Measurements from ENCODE around the gene ASCL3. TPM values are rescaled to one million over a fixed set of nuclear protein-coding genes. Genes with fewer than 3 reads are reported as not detected.

The ASCL3 gene
- total and polyA plus RNA-seq, 4 donors = not detected

GRCh38 chr11:8926236-8926635, 16.6 kb downstream of the ASCL3 start:
- no peak for DNase-seq
- Histone ChIP-seq H3K36me3 (ENCODE audit: control insufficient read depth in 1 of 2, insufficient read depth in 2 of 2, low read length in 1 of 2) (peaks cover 0 to 5% of the 10 kb centered on the region in 2 donors), H3K4me1 (ENCODE audit: control insufficient read depth in 1 of 2, insufficient read depth in 2 of 2, low read length in 2 of 2) (no peaks in the 10 kb centered on the region), H3K27ac (ENCODE audit: low read depth in 1 of 2, low read length in 2 of 2) (no peak overlapping the region), H3K4me3 (ENCODE audit: low read length in 2 of 2) (no peak overlapping the region), H3K9me3 (ENCODE audit: control insufficient read depth, low read length) (no peaks in the 10 kb centered on the region), H3K27me3 (ENCODE audit: control insufficient read depth in 1 of 2, insufficient read depth in 2 of 2, low read length in 1 of 2) (no peaks in the 10 kb centered on the region)
- ATAC-seq (ENCODE audit: low FRiP score) = no peak
- 91 to 94% methylated on average over 5 of the region's 5 CpGs for WGBS, 2 donors
- intact Hi-C loops (cut with DNase I) = no loop called here

GRCh38 chr11:8925711-8926110, 17.1 kb downstream of the ASCL3 start:
- no peak for ATAC-seq (ENCODE audit: low FRiP score)
- DNase-seq = no peak
- WGBS, 2 donors = 87 to 88% methylated on average over 5 of the region's 5 CpGs
- H3K36me3 ChIP-seq (ENCODE audit: control insufficient read depth in 1 of 2, insufficient read depth in 2 of 2, low read length in 1 of 2) = peaks cover 0 to 5% of the 10 kb centered on the region in 2 donors
- intact Hi-C loops (cut with DNase I) = no loop called here
- H3K27me3 ChIP-seq (ENCODE audit: control insufficient read depth in 1 of 2, insufficient read depth in 2 of 2, low read length in 1 of 2) = no peaks in the 10 kb centered on the region
- H3K27ac ChIP-seq (ENCODE audit: low read depth in 1 of 2, low read length in 2 of 2) = no peak overlapping the region
- H3K4me1 ChIP-seq (ENCODE audit: control insufficient read depth in 1 of 2, insufficient read depth in 2 of 2, low read length in 2 of 2) = no peaks in the 10 kb centered on the region
- H3K9me3 ChIP-seq (ENCODE audit: control insufficient read depth, low read length) = no peaks in the 10 kb centered on the region
- H3K4me3 ChIP-seq (ENCODE audit: low read length in 2 of 2) = no peak overlapping the region

GRCh38 chr11:8922691-8923090, 20.1 kb downstream of the ASCL3 start:
- H3K9me3 ChIP-seq (ENCODE audit: control insufficient read depth, low read length) = no peaks in the 10 kb centered on the region
- H3K27ac ChIP-seq (ENCODE audit: low read depth in 1 of 2, low read length in 2 of 2) = no peak overlapping the region
- peaks cover 0 to 7% of the 10 kb centered on the region in 2 donors for H3K36me3 ChIP-seq (ENCODE audit: control insufficient read depth in 1 of 2, insufficient read depth in 2 of 2, low read length in 1 of 2)
- 78 to 85% methylated on average over 5 of the region's 5 CpGs for WGBS, 2 donors
- DNase-seq (no peak), ATAC-seq (ENCODE audit: low FRiP score) (no peak)
- intact Hi-C loops (cut with DNase I) = no loop called here
- no peaks in the 10 kb centered on the region for H3K27me3 ChIP-seq (ENCODE audit: control insufficient read depth in 1 of 2, insufficient read depth in 2 of 2, low read length in 1 of 2)
- no peak overlapping the region for H3K4me3 ChIP-seq (ENCODE audit: low read length in 2 of 2)
- peaks cover 0 to 2% of the 10 kb centered on the region in 2 donors for H3K4me1 ChIP-seq (ENCODE audit: control insufficient read depth in 1 of 2, insufficient read depth in 2 of 2, low read length in 2 of 2)

- Histone ChIP-seq H3K9me3 (ENCODE audit: control insufficient read depth, low read length) (no peaks in the 10 kb centered on the region), H3K27me3 (ENCODE audit: control insufficient read depth in 1 of 2, insufficient read depth in 2 of 2, low read length in 1 of 2) (no peaks in the 10 kb centered on the region), H3K27ac (ENCODE audit: low read depth in 1 of 2, low read length in 2 of 2) (peak overlapping the region; percentile 5 to 91), H3K4me1 (ENCODE audit: control insufficient read depth in 1 of 2, insufficient read depth in 2 of 2, low read length in 2 of 2) (peaks cover 0 to 11% of the 10 kb centered on the region in 2 donors), H3K36me3 (ENCODE audit: control insufficient read depth in 1 of 2, insufficient read depth in 2 of 2, low read length in 1 of 2) (peaks cover 0 to 5% of the 10 kb centered on the region in 2 donors), H3K4me3 (ENCODE audit: low read length in 2 of 2) (no peak overlapping the region)
- DNase-seq (peak; percentile 67 to 82), ATAC-seq (ENCODE audit: low FRiP score) (no peak)
- WGBS, 2 donors = 3 to 10% methylated on average over 5 of the region's 5 CpGs
- intact Hi-C loops (cut with DNase I) = loop anchor here in 1 of 2 donors (5.0 kb wide), 1 partner anchor 45 kb away; the partner anchor contains the start of gene TMEM9B
Observed at GRCh38 chr11:8917157-8917825, 25.5 kb downstream of the ASCL3 start.

- intact Hi-C loops (cut with DNase I) = loop anchor here (2.0 to 5.0 kb wide), 5 partner anchors 44 to 232 kb away; partner anchors contain the start of genes RPL27A (in 1 of the 2), TMEM9B (in 1 of the 2) and TRIM66 (in 1 of the 2)
- H3K9me3 ChIP-seq (ENCODE audit: control insufficient read depth, low read length) = no peaks in the 10 kb centered on the region
- peak overlapping the region in 1 of 2 donors; percentile 80 for H3K27ac ChIP-seq (ENCODE audit: low read depth in 1 of 2, low read length in 2 of 2)
- peak overlapping the region in 1 of 2 donors; percentile 35 for H3K4me3 ChIP-seq (ENCODE audit: low read length in 2 of 2)
- H3K4me1 ChIP-seq (ENCODE audit: control insufficient read depth in 1 of 2, insufficient read depth in 2 of 2, low read length in 2 of 2) = peaks cover 0 to 11% of the 10 kb centered on the region in 2 donors
- peaks cover 0 to 2% of the 10 kb centered on the region in 2 donors for H3K36me3 ChIP-seq (ENCODE audit: control insufficient read depth in 1 of 2, insufficient read depth in 2 of 2, low read length in 1 of 2)
- DNase-seq = no peak
- ATAC-seq (ENCODE audit: low FRiP score) = no peak
- 12 to 13% methylated on average over 4 of the region's 4 CpGs for WGBS, 2 donors
- no peaks in the 10 kb centered on the region for H3K27me3 ChIP-seq (ENCODE audit: control insufficient read depth in 1 of 2, insufficient read depth in 2 of 2, low read length in 1 of 2)
Observed at GRCh38 chr11:8914661-8915018, 28.2 kb downstream of the ASCL3 start.

GRCh38 chr11:8913961-8914660, 28.7 kb downstream of the ASCL3 start:
- WGBS, 2 donors = 1 to 3% methylated on average over 9 of the region's 9 CpGs
- no peaks in the 10 kb centered on the region for H3K36me3 ChIP-seq (ENCODE audit: control insufficient read depth in 1 of 2, insufficient read depth in 2 of 2, low read length in 1 of 2)
- DNase-seq = no peak
- peaks cover 0 to 11% of the 10 kb centered on the region in 2 donors for H3K4me1 ChIP-seq (ENCODE audit: control insufficient read depth in 1 of 2, insufficient read depth in 2 of 2, low read length in 2 of 2)
- no peaks in the 10 kb centered on the region for H3K9me3 ChIP-seq (ENCODE audit: control insufficient read depth, low read length)
- no peaks in the 10 kb centered on the region for H3K27me3 ChIP-seq (ENCODE audit: control insufficient read depth in 1 of 2, insufficient read depth in 2 of 2, low read length in 1 of 2)
- H3K4me3 ChIP-seq (ENCODE audit: low read length in 2 of 2) = peak overlapping the region in 1 of 2 donors; percentile 35
- no peak for ATAC-seq (ENCODE audit: low FRiP score)
- intact Hi-C loops (cut with DNase I) = loop anchor here (2.0 to 5.0 kb wide), 4 partner anchors 45 to 232 kb away; partner anchors contain the start of genes RPL27A (in 1 of the 2) and TRIM66 (in 1 of the 2)
- H3K27ac ChIP-seq (ENCODE audit: low read depth in 1 of 2, low read length in 2 of 2) = peak overlapping the region; percentile 25 to 30

GRCh38 chr11:8911029-8911823, 31.6 kb downstream of the ASCL3 start, which contains the start of gene AKIP1:
TSS of gene AKIP1 (plus strand) at chr11:8911189. CDS start at chr11:8911450, 261 bp downstream.
- H3K4me3 ChIP-seq (ENCODE audit: low read length in 2 of 2) = peak within 1 kb of the TSS; percentile 43 to 52
- H3K27me3 ChIP-seq (ENCODE audit: control insufficient read depth in 1 of 2, insufficient read depth in 2 of 2, low read length in 1 of 2) = no peaks in the 10 kb centered on the region
- H3K27ac ChIP-seq (ENCODE audit: low read depth in 1 of 2, low read length in 2 of 2) = peak within 1 kb of the TSS; percentile 43 to 92
- intact Hi-C loops (cut with DNase I) = loop anchor here (5.0 kb wide), 2 partner anchors 226 to 229 kb away; partner anchors contain the start of genes RPL27A (in 1 of the 2) and TRIM66 (in 1 of the 2)
- H3K9me3 ChIP-seq (ENCODE audit: control insufficient read depth, low read length) = no peaks in the 10 kb centered on the region
- no peaks in the 10 kb centered on the region for H3K36me3 ChIP-seq (ENCODE audit: control insufficient read depth in 1 of 2, insufficient read depth in 2 of 2, low read length in 1 of 2)
- H3K4me1 ChIP-seq (ENCODE audit: control insufficient read depth in 1 of 2, insufficient read depth in 2 of 2, low read length in 2 of 2) = peaks cover 0 to 5% of the 10 kb centered on the region in 2 donors
- WGBS, 2 donors = 0 to 1% methylated on average over 57 to 68 of the region's 68 CpGs
- ATAC-seq (ENCODE audit: low FRiP score) (peak; percentile 98), DNase-seq (peak; percentile 98 to 99)

- peaks cover 0 to 5% of the 10 kb centered on the region in 2 donors for H3K4me1 ChIP-seq (ENCODE audit: control insufficient read depth in 1 of 2, insufficient read depth in 2 of 2, low read length in 2 of 2)
- DNase-seq = no peak
- no peaks in the 10 kb centered on the region for H3K9me3 ChIP-seq (ENCODE audit: control insufficient read depth, low read length)
- H3K36me3 ChIP-seq (ENCODE audit: control insufficient read depth in 1 of 2, insufficient read depth in 2 of 2, low read length in 1 of 2) = no peaks in the 10 kb centered on the region
- WGBS, 2 donors = 0 to 5% methylated on average over 9 to 19 of the region's 19 CpGs
- no peaks in the 10 kb centered on the region for H3K27me3 ChIP-seq (ENCODE audit: control insufficient read depth in 1 of 2, insufficient read depth in 2 of 2, low read length in 1 of 2)
- intact Hi-C loops (cut with DNase I) = loop anchor here (5.0 kb wide), 2 partner anchors 227 to 228 kb away; partner anchors contain the start of genes RPL27A (in 1 of the 2) and TRIM66 (in 1 of the 2)
- peak overlapping the region; percentile 3 to 34 for H3K4me3 ChIP-seq (ENCODE audit: low read length in 2 of 2)
- no peak overlapping the region for H3K27ac ChIP-seq (ENCODE audit: low read depth in 1 of 2, low read length in 2 of 2)
- ATAC-seq (ENCODE audit: low FRiP score) = no peak
Observed at GRCh38 chr11:8910649-8911026, 32.2 kb downstream of the ASCL3 start.

Measured in aorta (tissue), 5 donors.